Peyer's patch (tissue), 4 donors: ENCODE results near the gene C6orf163.

ENCODE experiments used
- CTCF ChIP-seq, 6 experiments: fragments of 450-650 bp in 4 of 6; fragments of 200-600 bp in 2 of 6; sonication (generic) in 1 of 6; IDR thresholded peaks; one replicate each; pipeline ENCODE4 v1.5.1; 2017 to 2019; ENCODE audit warnings: antibody characterized with exemption in 6 of 6, mild to moderate bottlenecking in 3 of 6, moderate library complexity in 1 of 6
- POLR2A ChIP-seq, 2 donors: fragments of 450-650 bp; IDR thresholded peaks; one replicate each; pipeline ENCODE4 v1.5.1; 2017; ENCODE audit warnings: antibody characterized with exemption in 2 of 2, mild to moderate bottlenecking in 2 of 2, moderate library complexity in 2 of 2

- TF ChIP-seq CTCF (IDR thresholded peaks at IDR 0.05) (no peak), POLR2A (IDR thresholded peaks at IDR 0.05) (no peak)
These were observed 5.3 kb downstream of the C6orf163 start for GRCh38 chr6:87349896-87350295.
